ENCODE results near the gene PTPRR.

Gene PTPRR

GRCh38 chr12:70660620-70661219 is 259.8 kb downstream of the PTPRR start:
- no peak for TF ChIP-seq CTCF (IDR thresholded peaks at IDR 0.05; ENCODE audit: low read length, missing control alignments)
- peak; percentile 68 for DNase-seq (ENCODE audit: low read depth)
- no peak overlapping the region for H3K4me3 ChIP-seq (replicated peaks; ENCODE audit: low read depth, low read length)

- no peak for DNase-seq (ENCODE audit: low read depth)
- no peak for TF ChIP-seq CTCF (IDR thresholded peaks at IDR 0.05; ENCODE audit: low read length, missing control alignments)
These were observed 260.4 kb downstream of the PTPRR start for GRCh38 chr12:70660002-70660604.

GRCh38 chr12:70659077-70659606 is 261.4 kb downstream of the PTPRR start:
- H3K4me3 ChIP-seq (replicated peaks; ENCODE audit: low read depth, low read length), result no peak overlapping the region
- no peak for DNase-seq (ENCODE audit: low read depth)
- no peak for TF ChIP-seq CTCF (IDR thresholded peaks at IDR 0.05; ENCODE audit: low read length, missing control alignments)

More at GRCh38 chr12:70660002-70660604, 260.4 kb downstream of the PTPRR start:
- no peak overlapping the region for H3K4me3 ChIP-seq (replicated peaks; ENCODE audit: low read depth, low read length)

GRCh38 chr12:70657616-70658286 is 262.8 kb downstream of the PTPRR start:
- no peak overlapping the region for H3K4me3 ChIP-seq (replicated peaks; ENCODE audit: low read depth, low read length)
- no peak for TF ChIP-seq CTCF (IDR thresholded peaks at IDR 0.05; ENCODE audit: low read length, missing control alignments)
- DNase-seq (ENCODE audit: low read depth), result no peak

GRCh38 chr12:70652451-70652850 is 268.1 kb downstream of the PTPRR start:
- peak; percentile 56 for DNase-seq (ENCODE audit: low read depth)
- TF ChIP-seq CTCF (IDR thresholded peaks at IDR 0.05; ENCODE audit: low read length, missing control alignments), result no peak
- H3K4me3 ChIP-seq (replicated peaks; ENCODE audit: low read depth, low read length), result no peak overlapping the region

GRCh38 chr12:70648831-70649230 is 271.7 kb downstream of the PTPRR start:
- DNase-seq (ENCODE audit: low read depth), result peak; percentile 82
- no peak for TF ChIP-seq CTCF (IDR thresholded peaks at IDR 0.05; ENCODE audit: low read length, missing control alignments)
- H3K4me3 ChIP-seq (replicated peaks; ENCODE audit: low read depth, low read length), result no peak overlapping the region

Data from fibroblast of pulmonary artery (primary cell).